Measurements from ENCODE around the gene SKIC3.
A peak's percentile ranks its signal among the peaks of the same experiment; 100 is the strongest.

Gene SKIC3

GRCh38 chr5:95554647-95555548 lies at the start of gene SKIC3, which contains the start of gene ARSK:
Gene SKIC3, minus strand, starts transcription at chr5:95554977. Its CDS starts 7,827 bp downstream, at chr5:95547150.
Gene ARSK, plus strand, starts transcription at chr5:95555101. Its CDS starts 178 bp downstream, at chr5:95555279.
- TF ChIP-seq, protein P1, sequence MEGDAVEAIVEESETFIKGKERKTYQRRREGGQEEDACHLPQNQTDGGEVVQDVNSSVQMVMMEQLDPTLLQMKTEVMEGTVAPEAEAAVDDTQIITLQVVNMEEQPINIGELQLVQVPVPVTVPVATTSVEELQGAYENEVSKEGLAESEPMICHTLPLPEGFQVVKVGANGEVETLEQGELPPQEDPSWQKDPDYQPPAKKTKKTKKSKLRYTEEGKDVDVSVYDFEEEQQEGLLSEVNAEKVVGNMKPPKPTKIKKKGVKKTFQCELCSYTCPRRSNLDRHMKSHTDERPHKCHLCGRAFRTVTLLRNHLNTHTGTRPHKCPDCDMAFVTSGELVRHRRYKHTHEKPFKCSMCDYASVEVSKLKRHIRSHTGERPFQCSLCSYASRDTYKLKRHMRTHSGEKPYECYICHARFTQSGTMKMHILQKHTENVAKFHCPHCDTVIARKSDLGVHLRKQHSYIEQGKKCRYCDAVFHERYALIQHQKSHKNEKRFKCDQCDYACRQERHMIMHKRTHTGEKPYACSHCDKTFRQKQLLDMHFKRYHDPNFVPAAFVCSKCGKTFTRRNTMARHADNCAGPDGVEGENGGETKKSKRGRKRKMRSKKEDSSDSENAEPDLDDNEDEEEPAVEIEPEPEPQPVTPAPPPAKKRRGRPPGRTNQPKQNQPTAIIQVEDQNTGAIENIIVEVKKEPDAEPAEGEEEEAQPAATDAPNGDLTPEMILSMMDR (IDR thresholded peaks at IDR 0.05; ENCODE audit: low read length, missing control alignments) = peak; percentile 52
- peak; percentile 100 for DNase-seq (ENCODE audit: low read depth)

GRCh38 chr5:95600557-95600956 lies 45.8 kb upstream of the SKIC3 start:
- no peak overlapping the region for H3K4me3 ChIP-seq (replicated peaks; ENCODE audit: low read depth, low read length)
- DNase-seq (ENCODE audit: low read depth) = peak; percentile 54
- TF ChIP-seq, protein P1 (IDR thresholded peaks at IDR 0.05; ENCODE audit: low read length, missing control alignments) = no peak

More at GRCh38 chr5:95554647-95555548, at the start of gene SKIC3, which contains the start of gene ARSK:
- peak within 1 kb of the TSS; percentile 94 for H3K4me3 ChIP-seq (replicated peaks; ENCODE audit: low read depth, low read length)

DNA sequence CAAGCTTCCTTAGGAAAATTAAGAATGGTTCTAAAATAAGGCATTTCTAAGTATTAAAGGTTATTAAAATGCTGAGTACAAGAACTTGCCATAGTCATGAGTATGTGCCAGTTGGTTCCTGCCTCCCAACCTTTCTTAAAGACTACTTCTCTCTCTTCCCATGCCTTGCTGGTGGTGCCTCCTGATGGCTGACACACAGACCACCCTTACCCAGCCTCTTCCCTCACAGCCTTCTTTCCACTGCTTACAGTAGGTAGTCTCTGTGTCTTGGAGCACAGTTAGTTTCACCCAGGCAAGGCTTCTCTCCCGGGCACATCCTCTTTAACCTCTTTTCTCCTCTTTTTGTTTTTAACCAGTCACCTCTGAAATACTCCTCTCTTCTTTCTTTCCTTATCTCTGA lies 44.5 kb upstream of the SKIC3 start:
- H3K4me3 ChIP-seq (replicated peaks; ENCODE audit: low read depth, low read length) = no peak overlapping the region
- DNase-seq (ENCODE audit: low read depth) = no peak
- TF ChIP-seq, protein P1 (IDR thresholded peaks at IDR 0.05; ENCODE audit: low read length, missing control alignments) = no peak

DNA sequence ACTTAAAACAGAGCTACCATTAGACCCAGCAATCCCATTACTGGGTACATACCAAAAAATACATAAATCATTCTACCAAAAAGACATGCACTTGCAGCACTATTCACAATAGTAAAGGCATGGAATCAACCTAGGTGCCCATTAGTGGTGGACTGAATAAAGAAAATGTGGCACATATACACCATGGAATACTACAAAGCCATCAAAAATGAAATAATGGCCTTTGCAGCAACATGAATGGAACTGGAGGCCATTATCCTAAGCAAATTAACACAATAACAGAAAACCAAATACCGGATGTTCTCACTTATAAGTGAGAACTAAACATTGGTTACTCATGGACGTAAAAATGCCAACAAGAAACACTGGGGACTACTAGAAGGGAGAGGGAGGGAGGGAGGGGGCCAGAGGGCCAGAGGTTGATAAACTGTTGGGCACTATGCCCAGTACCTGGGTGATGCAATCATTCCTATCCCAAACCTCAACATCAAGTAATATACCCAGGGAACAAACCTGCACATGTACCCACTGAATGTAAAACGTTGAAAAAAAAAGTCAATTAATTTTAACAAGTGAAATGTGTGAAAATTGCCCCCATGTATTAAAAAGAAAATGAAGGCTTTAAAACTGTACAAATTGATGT lies 40.6 kb upstream of the SKIC3 start:
- DNase-seq (ENCODE audit: low read depth) = peak; percentile 23
- H3K4me3 ChIP-seq (replicated peaks; ENCODE audit: low read depth, low read length) = no peak overlapping the region
- TF ChIP-seq, protein P1 (IDR thresholded peaks at IDR 0.05; ENCODE audit: low read length, missing control alignments) = no peak

GRCh38 chr5:95591490-95591901 lies 36.7 kb upstream of the SKIC3 start:
- DNase-seq (ENCODE audit: low read depth) = peak; percentile 78
- TF ChIP-seq, protein P1 (IDR thresholded peaks at IDR 0.05; ENCODE audit: low read length, missing control alignments) = no peak
- no peak overlapping the region for H3K4me3 ChIP-seq (replicated peaks; ENCODE audit: low read depth, low read length)

- TF ChIP-seq, protein P1 (IDR thresholded peaks at IDR 0.05; ENCODE audit: low read length, missing control alignments) = no peak
- H3K4me3 ChIP-seq (replicated peaks; ENCODE audit: low read depth, low read length) = no peak overlapping the region
- DNase-seq (ENCODE audit: low read depth) = no peak
Measured at GRCh38 chr5:95590880-95591279, 36.1 kb upstream of the SKIC3 start.
